Epithelial cell of prostate (primary cell): Measurements from ENCODE around the gene CAPN5.
A peak's percentile ranks its signal among the peaks of the same experiment; 100 is the strongest.
"Not testable (repeated sequence)": the region's sequence is repeated elsewhere in the genome, so short reads cannot be mapped to it uniquely, and the experiment has no call there.

ENCODE experiments used
- DNase-seq: peaks from one replicate; pipeline ENCODE4 v3.0.0-alpha.2; 2011; ENCODE audit warnings: low read depth, low spot score
- H3K27ac ChIP-seq: fragments of 450-650 bp; 2 replicates; pipeline ENCODE4 v1.5.1; 2017; ENCODE audit warnings: mild to moderate bottlenecking

Gene CAPN5

DNA sequence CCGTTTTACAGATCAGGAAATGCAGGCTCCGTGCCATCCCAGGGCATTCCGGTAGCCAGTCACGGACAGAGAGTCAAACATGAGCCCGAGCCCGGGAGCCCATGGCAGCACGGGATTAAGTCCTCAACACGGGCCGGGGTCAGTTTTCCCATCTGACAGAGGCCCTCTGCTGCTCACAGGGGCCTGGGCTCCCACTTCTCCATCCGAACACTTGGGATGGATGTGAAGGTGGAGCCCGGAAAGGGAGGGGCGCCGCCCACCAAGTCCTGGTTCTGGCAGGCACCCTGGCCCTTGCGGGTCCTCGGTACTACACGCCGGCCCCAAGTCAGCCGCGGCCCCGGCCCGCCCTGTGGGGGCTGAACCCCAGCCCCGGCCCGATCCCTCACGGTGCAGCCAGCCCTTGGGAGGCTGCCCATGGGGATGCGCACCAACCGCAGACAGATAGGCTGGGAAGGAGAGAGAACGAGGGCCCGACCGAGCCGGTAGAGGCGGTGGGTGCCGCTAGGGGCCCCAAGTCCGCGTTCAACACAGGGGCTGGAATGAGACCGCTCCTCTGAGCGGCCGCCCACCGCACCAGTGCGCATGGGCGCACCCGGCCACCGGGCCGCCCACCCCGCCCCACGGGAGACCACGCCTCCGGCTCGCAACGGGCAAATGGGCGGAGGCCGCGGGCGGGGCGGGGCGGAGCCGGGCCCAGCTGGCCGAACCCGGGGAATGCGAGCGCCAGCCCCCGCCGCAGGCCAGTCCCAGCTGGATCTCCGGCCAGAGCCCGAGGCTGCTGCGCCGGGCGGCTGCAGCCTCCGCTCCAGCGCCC is at the start of gene CAPN5:
TSS of gene CAPN5 (plus strand) at position 743 of the 814 bp plus-strand sequence. CDS start 17,916 bp downstream, outside the sequence.
- DNase-seq, result peak; percentile 26
- H3K27ac ChIP-seq, result peak within 1 kb of the TSS; percentile 52

DNA sequence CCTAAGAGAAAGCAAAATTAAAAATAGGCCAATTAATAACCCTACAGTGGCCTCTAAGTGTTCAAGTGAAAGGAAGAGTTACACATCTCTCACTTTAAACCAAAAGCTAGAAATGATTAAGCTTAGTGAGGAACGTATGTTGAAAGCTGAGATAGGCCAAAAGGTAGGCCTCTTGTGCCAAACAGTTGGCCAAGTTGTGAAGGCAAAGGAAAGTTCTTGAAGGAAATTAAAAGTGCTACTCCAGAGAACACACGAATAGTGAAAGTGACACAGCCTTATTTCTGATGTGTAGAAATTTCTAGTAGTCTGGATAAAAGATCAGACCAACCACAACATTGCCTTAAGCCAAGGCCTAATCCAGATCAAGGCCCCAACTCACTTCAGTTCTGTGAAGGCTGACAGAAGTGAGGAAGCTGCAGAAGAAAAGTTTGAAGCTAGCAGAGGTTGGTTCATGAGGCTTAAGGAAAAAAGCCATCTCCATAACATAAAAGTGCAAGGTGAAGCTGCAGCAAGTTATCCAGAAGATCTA is 48.3 kb upstream of the CAPN5 start:
- DNase-seq, H3K27ac ChIP-seq: not testable (repeated sequence)

DNA sequence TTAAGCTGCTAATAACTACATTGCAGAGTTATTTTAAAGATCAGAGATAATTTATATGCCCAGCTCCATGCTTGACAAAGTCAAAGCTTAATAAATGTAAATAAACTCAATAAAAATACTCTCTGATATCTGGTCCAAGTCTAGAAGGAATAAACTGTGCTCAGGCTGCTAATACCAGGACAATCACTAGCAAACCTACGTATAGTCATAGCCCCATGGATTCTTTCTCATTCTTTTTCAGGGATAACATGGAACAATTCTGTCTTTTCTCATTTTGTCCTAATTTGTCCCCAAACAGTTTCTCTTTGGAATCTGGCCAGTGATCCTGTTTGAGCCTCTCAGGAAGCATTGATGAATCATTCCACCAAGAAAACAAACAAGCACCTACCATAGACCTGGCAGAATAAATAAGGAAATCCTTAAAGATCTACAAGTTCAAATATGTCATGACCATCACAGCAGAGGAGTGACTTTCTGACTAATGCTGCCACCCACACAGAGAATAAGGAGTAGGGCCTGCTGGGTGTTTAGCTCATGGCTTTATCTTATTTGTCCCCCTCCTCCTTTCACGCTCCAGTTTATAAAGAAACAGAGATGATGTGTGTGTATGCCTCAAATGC is 46.7 kb upstream of the CAPN5 start:
- peak overlapping the region; percentile 66 for H3K27ac ChIP-seq

GRCh38 chr11:77020734-77021133 is 46.0 kb upstream of the CAPN5 start:
- DNase-seq, result no peak
- peak overlapping the region; percentile 66 for H3K27ac ChIP-seq

More for the DNA sequence above, 46.7 kb upstream of the CAPN5 start:
- DNase-seq, result peak; percentile 57

DNA sequence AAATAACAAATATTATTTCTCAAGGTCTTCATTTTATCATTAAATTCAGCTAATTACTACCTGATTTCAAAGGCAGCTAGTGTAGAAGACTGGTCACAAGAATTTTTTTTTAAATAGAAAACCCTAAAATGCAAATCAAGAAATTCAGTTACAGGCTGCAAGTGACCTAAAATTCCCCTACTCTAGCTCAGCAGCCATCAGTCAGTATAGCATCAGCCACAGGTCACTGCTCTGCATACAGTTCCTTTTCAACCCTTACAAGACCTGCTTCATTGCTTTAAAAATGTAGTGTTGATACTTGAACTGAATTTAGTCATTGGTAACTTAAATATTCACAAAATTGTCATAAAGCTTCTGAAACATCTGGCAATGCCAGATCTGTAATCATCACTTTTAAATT is 42.0 kb upstream of the CAPN5 start:
- no peak for DNase-seq
- no peak overlapping the region for H3K27ac ChIP-seq

DNA sequence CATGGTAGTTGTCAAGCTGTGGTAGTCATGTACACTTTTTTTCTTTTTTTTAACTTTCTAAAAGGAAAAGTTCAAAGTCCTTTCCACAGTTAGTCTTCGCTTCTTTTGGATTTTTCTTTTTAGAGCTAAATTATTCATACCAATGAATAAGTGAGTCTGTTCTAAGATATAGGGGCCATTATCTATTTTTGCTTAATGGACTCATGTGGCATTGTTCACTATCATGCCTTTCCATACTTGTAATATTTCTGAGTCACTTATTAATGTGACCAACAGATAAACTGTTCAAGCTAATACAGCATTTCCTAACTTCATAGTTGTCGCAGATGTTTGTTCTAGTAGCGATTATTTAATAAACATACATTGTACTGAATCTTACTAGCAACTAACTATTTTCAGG is 40.5 kb upstream of the CAPN5 start:
- DNase-seq, result no peak
- H3K27ac ChIP-seq, result no peak overlapping the region

DNA sequence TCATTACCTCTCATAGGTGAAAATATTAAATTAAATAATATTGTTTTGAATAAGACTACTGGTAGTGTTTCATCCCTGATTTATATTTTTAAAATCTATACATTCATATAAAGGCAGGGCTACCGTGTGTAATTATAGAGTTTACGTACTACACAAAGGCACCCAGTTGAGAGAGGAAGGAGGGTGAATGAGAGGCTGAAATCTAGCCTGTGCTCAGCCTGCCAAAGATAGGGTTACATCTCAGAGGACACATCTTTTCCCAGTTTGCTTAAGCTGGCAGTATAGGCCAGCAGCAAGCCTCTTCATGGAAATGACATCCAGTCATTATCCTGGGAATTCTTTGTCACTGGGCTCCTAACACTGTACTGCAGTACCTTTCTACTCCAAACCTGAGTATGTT is 40.0 kb upstream of the CAPN5 start:
- no peak for DNase-seq
- no peak overlapping the region for H3K27ac ChIP-seq

GRCh38 chr11:77027275-77027674 is 39.5 kb upstream of the CAPN5 start:
- H3K27ac ChIP-seq, result peak overlapping the region; percentile 11
- DNase-seq, result no peak

DNA sequence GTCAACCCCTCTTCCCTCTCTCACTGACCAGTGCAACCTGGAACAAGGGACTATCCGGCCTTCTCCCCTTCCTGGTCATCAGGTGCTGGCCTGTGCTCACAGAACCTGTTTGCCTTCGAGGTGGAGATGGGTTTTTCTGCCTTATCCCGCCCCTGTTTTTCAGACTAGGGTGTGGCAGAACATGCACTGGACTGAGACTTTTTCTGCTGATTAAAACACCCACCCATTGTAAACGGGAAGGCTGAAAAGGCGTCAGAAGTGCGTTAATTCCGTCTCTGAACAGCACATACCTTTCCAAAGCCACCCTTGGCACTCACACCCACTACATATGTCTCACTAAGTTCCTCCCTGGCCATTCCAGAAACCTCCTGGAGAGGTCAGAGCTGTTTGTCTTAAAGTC is 36.9 kb upstream of the CAPN5 start:
- H3K27ac ChIP-seq, result no peak overlapping the region
- DNase-seq, result no peak

GRCh38 chr11:77030834-77031414 is 35.8 kb upstream of the CAPN5 start:
- no peak for DNase-seq
- no peak overlapping the region for H3K27ac ChIP-seq

- H3K27ac ChIP-seq, result no peak overlapping the region
- no peak for DNase-seq
These were observed 35.2 kb upstream of the CAPN5 start for GRCh38 chr11:77031599-77031998.

DNA sequence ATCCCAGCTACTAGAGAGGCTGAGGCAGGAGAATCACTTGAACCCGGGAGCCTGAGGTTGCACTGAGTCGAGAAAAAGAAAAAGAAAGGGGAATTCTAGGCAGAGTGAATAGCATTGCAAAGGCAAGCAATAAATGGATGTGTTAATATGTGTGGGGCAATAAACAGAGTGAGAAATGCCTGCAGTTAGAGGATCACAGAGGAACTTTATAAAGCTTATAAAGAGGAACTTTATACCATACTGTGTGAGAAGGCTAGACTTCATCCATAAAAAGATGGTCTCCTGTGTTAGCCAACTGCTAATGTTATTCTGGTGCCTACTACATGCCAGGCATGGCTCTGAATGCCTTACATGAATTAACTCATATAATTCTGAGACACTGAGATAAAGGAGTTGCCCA is 31.7 kb upstream of the CAPN5 start:
- no peak for DNase-seq
- H3K27ac ChIP-seq, result no peak overlapping the region

DNA sequence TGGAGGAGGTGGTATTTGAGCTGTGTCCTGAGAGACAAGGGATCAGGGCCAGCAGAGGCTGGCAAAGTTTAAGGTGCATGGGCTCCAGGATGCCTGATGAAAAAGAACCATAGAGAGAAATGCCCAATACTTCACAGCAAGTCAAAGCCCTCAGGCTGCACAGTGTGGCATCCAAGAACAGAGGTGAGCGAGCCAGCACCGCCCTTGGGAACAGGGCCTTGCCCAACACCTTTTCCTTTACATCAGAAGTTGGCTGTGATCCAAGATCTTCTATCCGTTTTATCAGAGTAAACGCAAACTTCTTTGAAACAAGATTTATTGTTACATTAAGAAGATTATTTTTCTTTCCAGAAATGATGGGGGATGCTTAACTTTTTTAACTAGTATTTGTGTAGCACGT is 31.2 kb upstream of the CAPN5 start:
- no peak overlapping the region for H3K27ac ChIP-seq
- no peak for DNase-seq

DNA sequence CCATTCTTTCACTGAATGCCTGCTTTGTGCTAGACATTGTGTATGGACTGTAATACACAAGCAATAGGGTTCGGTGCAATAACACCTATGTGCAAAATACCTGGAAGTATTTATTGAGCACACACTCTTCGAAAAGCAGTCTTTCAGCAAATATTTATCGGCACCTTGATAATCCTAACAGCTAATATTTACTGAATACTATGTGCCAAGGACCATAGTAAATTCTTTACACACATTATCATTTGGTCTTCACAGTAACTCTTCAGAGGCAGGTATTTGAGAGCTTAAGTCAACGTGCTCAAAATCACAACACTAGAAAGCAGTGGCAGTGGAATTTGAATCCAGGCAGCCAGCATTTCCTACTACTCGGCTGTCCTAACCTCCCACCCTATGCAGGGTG is 30.4 kb upstream of the CAPN5 start:
- no peak for DNase-seq
- H3K27ac ChIP-seq, result no peak overlapping the region

DNA sequence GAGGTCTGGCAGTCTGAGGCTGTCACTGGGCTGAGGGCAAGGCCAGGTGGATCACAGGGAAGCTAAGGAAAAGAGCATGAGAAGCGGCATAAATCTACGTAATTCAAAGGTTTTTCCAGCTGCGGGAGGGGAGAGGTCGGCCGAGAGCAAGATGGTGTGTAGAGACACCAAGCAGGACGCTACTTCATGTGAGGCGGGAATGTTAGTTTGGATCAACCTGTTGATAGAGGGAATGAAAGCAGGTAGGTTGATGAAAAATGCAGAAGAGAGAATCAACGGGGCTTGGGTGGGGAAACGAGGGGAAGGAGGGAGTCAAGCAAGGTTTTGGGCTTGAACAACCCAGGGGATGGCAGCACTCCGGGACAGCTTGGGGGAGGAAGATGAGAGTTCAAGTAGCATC is 29.7 kb upstream of the CAPN5 start:
- no peak for DNase-seq
- H3K27ac ChIP-seq, result no peak overlapping the region

DNA sequence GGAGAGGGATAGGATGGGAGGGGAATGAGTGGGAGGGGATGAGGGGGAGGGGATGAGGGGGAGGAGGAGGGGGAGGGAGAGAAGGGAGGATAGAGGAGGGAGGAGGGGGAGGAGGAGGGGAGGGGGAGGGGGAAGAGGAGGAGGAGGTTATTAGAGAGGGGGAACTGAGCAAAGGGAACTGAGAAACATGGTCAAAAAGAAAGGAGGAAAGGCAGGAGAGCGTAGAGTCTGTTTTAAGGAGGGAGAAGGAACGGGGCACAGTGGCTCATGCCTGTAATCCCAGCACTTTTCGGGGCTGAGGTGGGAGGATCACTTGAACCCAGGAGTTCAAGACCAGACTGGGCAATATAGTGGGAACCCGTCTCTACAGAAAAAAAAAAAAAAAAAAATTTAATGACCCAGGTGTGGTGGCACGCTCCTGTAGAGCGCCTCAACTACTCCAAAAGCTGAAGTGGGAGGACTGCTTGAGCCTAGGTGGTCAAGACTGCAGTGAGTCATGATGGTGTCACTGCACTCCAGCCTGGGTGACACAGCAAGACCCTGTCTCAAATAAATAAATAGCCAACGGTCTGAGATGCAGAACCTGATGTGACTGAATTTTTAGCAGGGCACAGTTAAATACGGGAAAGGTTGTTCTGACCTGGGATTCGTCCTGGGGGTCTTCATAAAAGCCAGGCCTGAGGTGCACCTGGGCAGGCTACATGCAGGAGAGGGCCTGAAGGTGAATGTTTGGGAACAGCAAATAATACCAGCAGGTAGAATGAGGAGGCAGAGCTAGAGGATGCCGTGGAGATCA is 28.5 kb upstream of the CAPN5 start:
- DNase-seq, result no peak
- H3K27ac ChIP-seq, result no peak overlapping the region

GRCh38 chr11:77038825-77039326 is 27.9 kb upstream of the CAPN5 start:
- H3K27ac ChIP-seq, result no peak overlapping the region
- no peak for DNase-seq

GRCh38 chr11:77039491-77040400 is 27.0 kb upstream of the CAPN5 start:
- no peak for DNase-seq
- no peak overlapping the region for H3K27ac ChIP-seq

GRCh38 chr11:77040401-77040777 is 26.4 kb upstream of the CAPN5 start:
- no peak overlapping the region for H3K27ac ChIP-seq
- DNase-seq, result no peak
